SK-N-SH (cell line): ENCODE results near the gene OSBP2. TPM values are rescaled to one million over a fixed set of nuclear protein-coding genes. Genes with fewer than 3 reads are reported as not detected.

Source experiments
- CTCF ChIA-PET: fragments of 300-600, 350-600 bp; formaldehyde crosslinking; extraction: SDS; loops from one replicate; lab custom pipeline; 2021; lab: Yijun Ruan, JAX
- POLR2A ChIA-PET: fragments of 350-600 bp; sonication (Branson Sonifier 250); formaldehyde crosslinking; extraction: SDS; loops from one replicate; lab custom pipeline; 2020; ENCODE audit warnings: antibody characterized with exemption, inconsistent platforms; lab: Yijun Ruan, JAX
- DNase-seq: peaks from one replicate; pipeline ENCODE4 v3.0.0; 2012
- H2AFZ ChIP-seq: fragments of 200-600 bp; sonication (generic); 2 replicates; pipeline ENCODE4 v1.8.1; 2016; ENCODE audit warnings: antibody characterized with exemption, mild to moderate bottlenecking, low read depth
- H3F3A ChIP-seq: fragments of 200-600 bp; sonication (generic); replicated peaks from 2 replicates; pipeline ENCODE3; 2016; ENCODE audit warnings: antibody characterized with exemption, mild to moderate bottlenecking; ENCODE audit not compliant: insufficient read depth
- H3K27ac ChIP-seq, 2 experiments: fragments of 200-500 bp in 1 of 2; fragments of 200-600 bp in 1 of 2; sonication (Bioruptor generic) in 1 of 2; sonication (generic), shearing (Covaris generic) in 1 of 2; 2 replicates each; pipeline versions ENCODE4 v1.5.1 to v1.6.1; 2014 to 2016; ENCODE audit warnings: low read depth in 2 of 2, inconsistent platforms in 1 of 2, low read length in 1 of 2, mild to moderate bottlenecking in 1 of 2, mixed read lengths in 1 of 2
- H3K27me3 ChIP-seq: fragments of 200-600 bp; sonication (generic), shearing (Covaris generic); 2 replicates; pipeline ENCODE4 v1.6.1; 2016; ENCODE audit warnings: mixed run types; ENCODE audit not compliant: insufficient read depth
- H3K36me3 ChIP-seq, 2 experiments: fragments of 200-500 bp in 1 of 2; fragments of 200-600 bp in 1 of 2; sonication (Bioruptor generic) in 1 of 2; sonication (generic) in 1 of 2; replicated peaks in 1 of 2; 2 replicates each; pipeline versions ENCODE3 to v1.5.1; 2014 to 2016; ENCODE audit warnings: low read length in 1 of 2, mild to moderate bottlenecking in 1 of 2; ENCODE audit not compliant: insufficient read depth in 2 of 2, control insufficient read depth in 1 of 2
- H3K4me1 ChIP-seq, 2 experiments: fragments of 200-500 bp in 1 of 2; fragments of 200-600 bp in 1 of 2; sonication (Bioruptor generic) in 1 of 2; sonication (generic), shearing (Covaris generic) in 1 of 2; 2 replicates each; pipeline versions ENCODE4 v1.5.1 to v1.6.1; 2014 to 2016; ENCODE audit warnings: low read depth in 1 of 2, low read length in 1 of 2, mixed run types in 1 of 2; ENCODE audit not compliant: insufficient read depth in 2 of 2, control insufficient read depth in 1 of 2
- H3K4me2 ChIP-seq: fragments of 200-600 bp; sonication (generic), shearing (Covaris generic); 2 replicates; pipeline ENCODE4 v1.6.1; 2017; ENCODE audit warnings: mixed run types
- H3K4me3 ChIP-seq, 2 experiments: fragments of 200-500 bp in 1 of 2; fragments of 200-600 bp in 1 of 2; sonication (Bioruptor generic) in 1 of 2; sonication (generic), shearing (Covaris generic) in 1 of 2; 2 replicates each; pipeline versions ENCODE4 v1.5.1 to v1.8.1; 2014 to 2016; ENCODE audit warnings: low read depth in 2 of 2, inconsistent platforms in 1 of 2, low read length in 1 of 2, mild to moderate bottlenecking in 1 of 2, mixed read lengths in 1 of 2, moderate library complexity in 1 of 2
- H3K79me2 ChIP-seq: fragments of 200-600 bp; sonication (generic); 2 replicates; pipeline ENCODE4 v1.8.1; 2017; ENCODE audit warnings: mild to moderate bottlenecking; ENCODE audit not compliant: insufficient read depth
- H3K9ac ChIP-seq: fragments of 200-600 bp; sonication (generic); 2 replicates; pipeline ENCODE4 v1.6.1; 2017; ENCODE audit warnings: mixed run types
- H3K9me2 ChIP-seq: fragments of 200-600 bp; sonication (generic); 2 replicates; pipeline ENCODE4 v1.6.1; 2017; ENCODE audit warnings: mixed run types
- H3K9me3 ChIP-seq: fragments of 200-600 bp; sonication (generic); 2 replicates; pipeline ENCODE4 v1.6.1; 2017; ENCODE audit warnings: mixed run types, mild to moderate bottlenecking, moderate library complexity
- H4K20me1 ChIP-seq: fragments of 200-600 bp; sonication (generic); 2 replicates; pipeline ENCODE4 v1.6.1; 2017; ENCODE audit warnings: mild to moderate bottlenecking, mixed run types; ENCODE audit not compliant: insufficient read depth
- ELF1 ChIP-seq: IDR thresholded peaks from 2 replicates; pipeline ENCODE4 v1.4.0; 2012
- EP300 ChIP-seq, 2 experiments: IDR thresholded peaks; 2 replicates each; pipeline versions ENCODE4 v1.4.0 to v1.6.1; 2012; ENCODE audit warnings: borderline replicate concordance in 1 of 2, low read depth in 1 of 2, low read length in 1 of 2
- FOXJ3 ChIP-seq: sonication (generic); formaldehyde crosslinking; IDR thresholded peaks from 2 replicates; pipeline ENCODE4 v1.5.1; 2020; ENCODE audit warnings: mild to moderate bottlenecking, missing genetic modification reagents
- POLR2AphosphoS5 ChIP-seq: IDR thresholded peaks from 2 replicates; pipeline ENCODE4 v1.6.1; 2012; ENCODE audit warnings: low read depth, low read length
- RFX5 ChIP-seq: IDR thresholded peaks from 2 replicates; pipeline ENCODE4 v1.6.1; 2012; ENCODE audit warnings: mild to moderate bottlenecking, improper control_type of control experiment, low read length
- RXRA ChIP-seq: IDR thresholded peaks from 2 replicates; pipeline ENCODE4 v1.4.0; 2012; ENCODE audit warnings: low read depth, mild to moderate bottlenecking, borderline replicate concordance
- SIN3A ChIP-seq: IDR thresholded peaks from 2 replicates; pipeline ENCODE4 v1.6.1; 2012; ENCODE audit warnings: low read depth, mild to moderate bottlenecking, low read length, moderate library complexity, borderline replicate concordance
- TAF1 ChIP-seq: IDR thresholded peaks from 2 replicates; pipeline ENCODE4 v1.6.1; 2012; ENCODE audit warnings: low read depth, mild to moderate bottlenecking, low read length, moderate library complexity, borderline replicate concordance
- TCF12 ChIP-seq: IDR thresholded peaks from 2 replicates; pipeline ENCODE4 v1.4.0; 2012
- WGBS: methylation state at CpG from one replicate; pipeline ENCODE4 v1.1.6; 2017; ENCODE audit warnings: low lambda C conversion rate; 5-methylcytosine and 5-hydroxymethylcytosine counted together
- polyA plus RNA-seq, 3 experiments: library from polyadenylated mRNA; depleted of rRNA; stranded (reverse); fragments of >200 nt; gene quantifications; 2 replicates each; pipeline ENCODE4 v1.2.3, GENCODE V29; 2012
- TF ChIP-seq, protein P1 (sequence below): IDR thresholded peaks from 2 replicates; pipeline ENCODE4 v1.6.1; 2012; ENCODE audit warnings: mild to moderate bottlenecking, low read depth, low read length, moderate library complexity
- TF ChIP-seq, protein P2 (sequence below): fragments of 200-600 bp; sonication (generic); IDR thresholded peaks from 2 replicates; pipeline ENCODE4 v1.6.1; 2017; ENCODE audit warnings: antibody characterized with exemption, mild to moderate bottlenecking, moderate library complexity
- TF ChIP-seq, protein P3 (sequence below): IDR thresholded peaks from 2 replicates; pipeline ENCODE4 v1.4.0; 2012; ENCODE audit warnings: low read depth, borderline replicate concordance

OSBP2 gene
- polyA plus RNA-seq, 1 of the 3 experiments (the other 2 are of a cell fraction): 3.1 TPM

DNA sequence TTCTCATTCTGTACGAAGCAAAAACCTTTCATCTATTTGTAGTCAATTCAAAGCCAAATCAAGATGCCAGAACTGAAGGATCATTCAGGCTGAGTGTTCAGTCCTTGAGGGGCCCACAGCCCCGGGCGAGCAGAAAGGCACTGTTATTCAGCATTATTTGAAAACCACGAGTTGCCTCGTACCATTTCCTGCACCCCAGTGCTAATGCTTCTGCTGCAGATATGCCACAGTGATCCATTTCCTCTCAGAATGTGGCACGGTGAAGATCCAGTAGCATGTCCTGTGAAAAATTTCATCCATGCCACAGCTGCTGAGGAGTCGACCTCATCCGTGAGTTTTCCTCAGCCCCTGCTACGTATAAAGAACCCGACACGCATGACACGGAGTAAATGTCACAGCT is 85.4 kb downstream of the OSBP2 start (continued):
- TF ChIP-seq TCF12 (no peak), SIN3A (no peak), RXRA (no peak)
- TF ChIP-seq, protein P1, sequence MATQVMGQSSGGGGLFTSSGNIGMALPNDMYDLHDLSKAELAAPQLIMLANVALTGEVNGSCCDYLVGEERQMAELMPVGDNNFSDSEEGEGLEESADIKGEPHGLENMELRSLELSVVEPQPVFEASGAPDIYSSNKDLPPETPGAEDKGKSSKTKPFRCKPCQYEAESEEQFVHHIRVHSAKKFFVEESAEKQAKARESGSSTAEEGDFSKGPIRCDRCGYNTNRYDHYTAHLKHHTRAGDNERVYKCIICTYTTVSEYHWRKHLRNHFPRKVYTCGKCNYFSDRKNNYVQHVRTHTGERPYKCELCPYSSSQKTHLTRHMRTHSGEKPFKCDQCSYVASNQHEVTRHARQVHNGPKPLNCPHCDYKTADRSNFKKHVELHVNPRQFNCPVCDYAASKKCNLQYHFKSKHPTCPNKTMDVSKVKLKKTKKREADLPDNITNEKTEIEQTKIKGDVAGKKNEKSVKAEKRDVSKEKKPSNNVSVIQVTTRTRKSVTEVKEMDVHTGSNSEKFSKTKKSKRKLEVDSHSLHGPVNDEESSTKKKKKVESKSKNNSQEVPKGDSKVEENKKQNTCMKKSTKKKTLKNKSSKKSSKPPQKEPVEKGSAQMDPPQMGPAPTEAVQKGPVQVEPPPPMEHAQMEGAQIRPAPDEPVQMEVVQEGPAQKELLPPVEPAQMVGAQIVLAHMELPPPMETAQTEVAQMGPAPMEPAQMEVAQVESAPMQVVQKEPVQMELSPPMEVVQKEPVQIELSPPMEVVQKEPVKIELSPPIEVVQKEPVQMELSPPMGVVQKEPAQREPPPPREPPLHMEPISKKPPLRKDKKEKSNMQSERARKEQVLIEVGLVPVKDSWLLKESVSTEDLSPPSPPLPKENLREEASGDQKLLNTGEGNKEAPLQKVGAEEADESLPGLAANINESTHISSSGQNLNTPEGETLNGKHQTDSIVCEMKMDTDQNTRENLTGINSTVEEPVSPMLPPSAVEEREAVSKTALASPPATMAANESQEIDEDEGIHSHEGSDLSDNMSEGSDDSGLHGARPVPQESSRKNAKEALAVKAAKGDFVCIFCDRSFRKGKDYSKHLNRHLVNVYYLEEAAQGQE: no peak

DNA sequence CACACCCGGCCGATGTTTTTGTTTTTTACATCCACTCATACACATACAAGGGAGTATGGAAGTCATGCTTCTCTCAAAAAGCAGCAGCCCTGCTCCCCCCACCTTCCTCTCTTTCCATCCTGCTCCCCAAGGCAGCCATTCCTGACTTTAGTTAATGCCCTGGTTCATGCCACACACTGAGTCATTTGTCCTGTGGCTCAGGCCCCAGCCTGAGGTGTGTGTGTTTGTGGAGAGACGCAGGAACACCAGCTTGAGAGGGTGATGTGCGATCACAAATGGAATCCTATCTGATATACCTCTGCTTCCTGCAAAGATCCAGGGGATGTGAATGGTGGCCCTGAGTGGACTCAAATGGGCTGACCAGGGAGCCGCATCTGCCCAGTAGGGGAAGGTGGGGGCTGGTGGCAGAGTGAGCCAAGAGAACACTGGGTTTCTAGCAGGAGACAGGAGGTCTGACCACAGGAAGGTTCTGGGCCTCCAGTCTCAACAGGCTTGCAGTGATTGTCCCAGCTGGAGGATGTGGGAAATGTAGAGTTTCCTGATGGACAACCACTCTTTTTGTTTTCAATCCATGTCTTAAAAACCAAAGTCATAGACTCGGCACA is 86.7 kb downstream of the OSBP2 start:
- H3K27ac ChIP-seq: no peak overlapping the region
- DNase-seq: no peak
- no peak overlapping the region for H2AFZ ChIP-seq
- TF ChIP-seq, protein P2, sequence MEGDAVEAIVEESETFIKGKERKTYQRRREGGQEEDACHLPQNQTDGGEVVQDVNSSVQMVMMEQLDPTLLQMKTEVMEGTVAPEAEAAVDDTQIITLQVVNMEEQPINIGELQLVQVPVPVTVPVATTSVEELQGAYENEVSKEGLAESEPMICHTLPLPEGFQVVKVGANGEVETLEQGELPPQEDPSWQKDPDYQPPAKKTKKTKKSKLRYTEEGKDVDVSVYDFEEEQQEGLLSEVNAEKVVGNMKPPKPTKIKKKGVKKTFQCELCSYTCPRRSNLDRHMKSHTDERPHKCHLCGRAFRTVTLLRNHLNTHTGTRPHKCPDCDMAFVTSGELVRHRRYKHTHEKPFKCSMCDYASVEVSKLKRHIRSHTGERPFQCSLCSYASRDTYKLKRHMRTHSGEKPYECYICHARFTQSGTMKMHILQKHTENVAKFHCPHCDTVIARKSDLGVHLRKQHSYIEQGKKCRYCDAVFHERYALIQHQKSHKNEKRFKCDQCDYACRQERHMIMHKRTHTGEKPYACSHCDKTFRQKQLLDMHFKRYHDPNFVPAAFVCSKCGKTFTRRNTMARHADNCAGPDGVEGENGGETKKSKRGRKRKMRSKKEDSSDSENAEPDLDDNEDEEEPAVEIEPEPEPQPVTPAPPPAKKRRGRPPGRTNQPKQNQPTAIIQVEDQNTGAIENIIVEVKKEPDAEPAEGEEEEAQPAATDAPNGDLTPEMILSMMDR: no peak
- TF ChIP-seq POLR2AphosphoS5 (no peak), TAF1 (no peak), ELF1 (no peak), RFX5 (no peak), FOXJ3 (CRISPR knock-in tag) (no peak), EP300 (IDR thresholded peaks at IDR 0.05; ENCODE audit: borderline replicate concordance in 1 of 2, low read depth in 1 of 2, low read length in 1 of 2) (no peak)
- TF ChIP-seq, protein P3, sequence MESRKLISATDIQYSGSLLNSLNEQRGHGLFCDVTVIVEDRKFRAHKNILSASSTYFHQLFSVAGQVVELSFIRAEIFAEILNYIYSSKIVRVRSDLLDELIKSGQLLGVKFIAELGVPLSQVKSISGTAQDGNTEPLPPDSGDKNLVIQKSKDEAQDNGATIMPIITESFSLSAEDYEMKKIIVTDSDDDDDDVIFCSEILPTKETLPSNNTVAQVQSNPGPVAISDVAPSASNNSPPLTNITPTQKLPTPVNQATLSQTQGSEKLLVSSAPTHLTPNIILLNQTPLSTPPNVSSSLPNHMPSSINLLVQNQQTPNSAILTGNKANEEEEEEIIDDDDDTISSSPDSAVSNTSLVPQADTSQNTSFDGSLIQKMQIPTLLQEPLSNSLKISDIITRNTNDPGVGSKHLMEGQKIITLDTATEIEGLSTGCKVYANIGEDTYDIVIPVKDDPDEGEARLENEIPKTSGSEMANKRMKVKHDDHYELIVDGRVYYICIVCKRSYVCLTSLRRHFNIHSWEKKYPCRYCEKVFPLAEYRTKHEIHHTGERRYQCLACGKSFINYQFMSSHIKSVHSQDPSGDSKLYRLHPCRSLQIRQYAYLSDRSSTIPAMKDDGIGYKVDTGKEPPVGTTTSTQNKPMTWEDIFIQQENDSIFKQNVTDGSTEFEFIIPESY: no peak
- no peaks in the 10 kb centered on the region for H3K9me3 ChIP-seq
- CTCF ChIA-PET: interaction anchor here (0.7 kb wide), 1 partner anchor 345 kb away, joined by 3 read pairs; no protein-coding TSS in a partner anchor
- H3K9me2 ChIP-seq: no peaks in the 10 kb centered on the region
- H3K27me3 ChIP-seq: no peaks in the 10 kb centered on the region
- H4K20me1 ChIP-seq: no peaks in the 10 kb centered on the region
- H3F3A ChIP-seq: no peaks in the 10 kb centered on the region
- H3K79me2 ChIP-seq: no peaks in the 10 kb centered on the region
- no peak overlapping the region for H3K9ac ChIP-seq
- no peaks in the 10 kb centered on the region; a peak in 2 of 4 replicates for H3K4me1 ChIP-seq
- POLR2A ChIA-PET: no interaction called here
- 74% methylated on average over 6 of the region's 6 CpGs for WGBS
- no peak overlapping the region for H3K4me3 ChIP-seq
- H3K4me2 ChIP-seq: no peak overlapping the region; the same call in 1 of the 2 replicates
- no peaks in the 10 kb centered on the region for H3K36me3 ChIP-seq
